GM19468 (cell line): ENCODE measurements around the gene BICRAL.
"Not testable (repeated sequence)": the region's sequence is repeated elsewhere in the genome, so short reads cannot be mapped to it uniquely, and the experiment has no call there.

ENCODE experiments used
- ATAC-seq: cut with Tn5 transposase; IDR thresholded peaks from one replicate; pipeline ENCODE4 v1.9.1; 2021; ENCODE audit warnings: mild to moderate bottlenecking, moderate library complexity, moderate number of reproducible peaks; ENCODE audit not compliant: unreplicated experiment; ENCODE audit errors: extremely low read depth

The BICRAL gene

GRCh38 chr6:42781796-42782688 is at the start of gene BICRAL:
Gene BICRAL (plus strand): TSS chr6:42782052. CDS start chr6:42822023, 39,971 bp downstream.
- ATAC-seq = no peak

- not testable (repeated sequence) for ATAC-seq
Measured at GRCh38 chr6:42733867-42734481, 47.9 kb upstream of the BICRAL start.

GRCh38 chr6:42735976-42736375 is 45.9 kb upstream of the BICRAL start:
- no peak for ATAC-seq

GRCh38 chr6:42740725-42741124 is 41.1 kb upstream of the BICRAL start:
- ATAC-seq = no peak

- ATAC-seq = no peak
Measured at GRCh38 chr6:42742116-42742894, 39.5 kb upstream of the BICRAL start.

- no peak for ATAC-seq
Measured at GRCh38 chr6:42744351-42744893, 37.4 kb upstream of the BICRAL start.

- ATAC-seq = no peak
Measured at GRCh38 chr6:42745083-42745639, 36.7 kb upstream of the BICRAL start.

- peak; percentile 55 for ATAC-seq
Measured at GRCh38 chr6:42745640-42746462, 36.0 kb upstream of the BICRAL start, which contains the start of gene TBCC. Gene TBCC (minus strand): TSS chr6:42746103. CDS start chr6:42746073, 30 bp downstream.

GRCh38 chr6:42746463-42747391 is 35.1 kb upstream of the BICRAL start:
- ATAC-seq = peak; percentile 22

- no peak for ATAC-seq
Measured at GRCh38 chr6:42748203-42748898, 33.5 kb upstream of the BICRAL start.

- no peak for ATAC-seq
Measured at GRCh38 chr6:42751055-42751454, 30.8 kb upstream of the BICRAL start.

GRCh38 chr6:42754759-42755158 is 27.1 kb upstream of the BICRAL start:
- no peak for ATAC-seq

- no peak for ATAC-seq
Measured at GRCh38 chr6:42756722-42757121, 25.1 kb upstream of the BICRAL start.

GRCh38 chr6:42758756-42759430 is 23.0 kb upstream of the BICRAL start:
- no peak for ATAC-seq

GRCh38 chr6:42761287-42762067 is 20.4 kb upstream of the BICRAL start:
- ATAC-seq = no peak

GRCh38 chr6:42762426-42762859 is 19.4 kb upstream of the BICRAL start:
- no peak for ATAC-seq
